T1000 (cell line): Measurements from ENCODE around the gene ZNF580.
A peak's percentile ranks its signal among the peaks of the same experiment; 100 is the strongest.

ENCODE experiments used
- DNase-seq: peaks from one replicate; lab custom pipeline; 2025; ENCODE audit warnings: mixed read lengths; lab: John Stamatoyannopoulos, UW

ZNF580 gene

DNA sequence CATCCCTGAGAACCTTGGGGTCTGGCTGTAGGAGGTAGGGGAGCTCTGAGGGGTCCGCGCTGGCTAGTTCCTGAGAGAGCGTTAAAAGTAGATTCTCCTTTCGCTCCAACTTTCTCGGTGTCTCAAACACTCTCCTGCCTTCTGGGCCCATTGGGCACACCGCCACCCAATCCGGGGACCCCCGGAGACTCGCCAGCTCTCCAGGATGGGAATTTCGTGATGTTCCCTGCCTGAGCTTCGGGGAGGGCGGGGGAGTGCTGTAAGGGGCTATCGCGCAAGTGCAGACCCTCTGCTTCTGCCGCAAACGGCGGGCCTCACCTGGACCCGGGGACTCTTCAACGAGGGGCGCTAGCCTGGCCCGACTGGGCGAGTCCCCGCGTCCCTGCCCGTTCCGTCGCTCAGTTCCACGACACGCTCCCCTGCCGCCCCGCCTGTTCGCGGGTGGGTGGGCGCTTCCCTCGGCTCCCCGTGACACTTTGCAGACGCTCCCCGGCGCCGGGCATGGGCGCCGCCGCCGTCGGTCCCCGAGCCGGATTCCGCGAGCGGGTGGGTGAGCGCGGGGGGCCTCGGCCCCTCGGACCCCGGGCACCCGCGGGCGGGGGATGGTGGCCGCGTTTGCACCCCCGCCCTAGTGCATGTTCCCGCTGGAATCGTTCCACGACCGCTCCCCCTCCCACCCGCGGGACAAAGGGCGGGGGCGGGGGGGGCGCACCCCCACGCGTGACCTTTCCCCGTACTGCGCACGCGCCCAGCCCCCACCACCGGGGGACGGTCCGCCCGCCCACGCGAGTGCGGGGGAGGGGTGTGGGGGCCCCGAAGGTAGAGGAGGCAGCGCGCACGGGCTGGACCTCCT, 7.2 kb downstream of the ZNF580 start, which contains the start of gene CCDC106:
Gene CCDC106, plus strand, starts transcription at position 481 of the 853 bp plus-strand sequence. CDS start 835 bp downstream, outside the sequence.
- peak; percentile 45 for DNase-seq

DNA sequence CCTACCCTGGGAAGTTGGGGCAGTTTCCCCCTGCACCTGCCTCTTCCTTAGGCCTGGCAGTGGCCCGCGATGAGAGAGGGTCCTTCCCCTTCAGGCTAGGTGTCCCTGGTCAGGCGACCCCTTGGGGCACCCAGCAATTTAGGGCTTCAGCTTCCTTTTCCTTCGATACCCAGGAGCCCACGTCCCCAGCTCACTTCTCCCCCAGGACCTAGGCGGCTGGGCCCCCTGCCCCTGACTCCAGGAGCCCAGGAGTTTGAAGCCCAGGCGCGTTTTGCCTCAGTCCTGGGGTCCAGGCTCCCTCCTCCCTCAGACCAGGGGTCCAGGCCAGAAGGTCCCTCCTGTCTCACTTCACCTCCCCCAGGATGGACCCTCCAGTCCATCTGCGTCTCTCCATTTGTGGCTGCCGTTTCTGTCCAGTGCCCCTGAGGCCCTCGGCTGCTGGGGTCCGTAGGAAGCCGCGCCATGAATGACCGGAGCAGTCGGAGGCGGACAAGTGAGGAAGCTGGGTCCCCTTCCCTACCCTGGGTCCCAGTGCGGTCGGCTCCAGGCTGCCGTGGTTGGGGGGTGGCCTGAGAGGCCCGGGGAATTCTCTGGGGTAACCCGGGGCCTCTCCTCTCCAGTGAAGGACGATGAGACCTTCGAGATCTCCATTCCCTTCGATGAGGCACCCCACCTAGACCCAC, 7.9 kb downstream of the ZNF580 start:
- no peak for DNase-seq

DNA sequence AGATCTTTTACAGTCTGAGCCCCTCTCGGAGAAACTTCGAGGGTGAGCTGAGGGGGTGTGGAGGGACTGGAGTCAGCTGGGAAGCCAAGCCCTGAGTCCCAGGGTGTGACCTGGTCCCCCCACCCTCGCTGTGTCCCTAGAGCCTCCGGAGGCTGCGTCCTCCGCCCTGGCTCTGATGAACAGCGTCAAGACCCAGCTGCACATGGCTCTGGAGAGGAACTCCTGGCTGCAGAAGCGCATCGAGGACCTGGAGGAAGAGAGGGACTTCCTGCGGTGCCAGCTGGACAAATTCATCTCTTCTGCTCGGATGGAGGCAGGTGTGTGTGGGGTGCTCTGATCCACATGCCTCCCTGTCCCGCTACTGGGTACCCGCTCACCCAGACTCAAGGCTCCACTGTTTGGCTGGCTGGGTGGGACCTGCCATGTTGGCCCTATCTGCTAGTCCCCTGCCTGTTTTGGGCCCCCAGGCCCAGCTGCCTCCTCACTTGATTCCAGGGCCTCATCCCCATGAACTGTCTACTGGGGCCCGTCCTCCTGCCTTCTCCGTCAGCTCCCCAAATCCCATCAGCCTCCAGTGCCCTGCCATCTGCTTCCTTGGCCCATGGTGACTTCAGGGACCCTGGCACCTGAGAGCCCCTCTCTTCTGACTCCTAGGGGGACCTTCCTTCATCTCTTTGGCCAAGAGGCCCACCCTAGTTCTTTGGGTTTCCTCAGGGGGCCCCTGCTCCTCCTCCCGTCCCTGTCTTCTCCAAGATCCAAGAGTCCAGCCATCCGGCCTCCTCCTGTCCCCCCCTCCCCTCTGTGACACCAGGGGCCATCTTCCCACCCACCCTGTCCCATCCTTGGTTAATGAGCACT, 8.7 kb downstream of the ZNF580 start:
- DNase-seq, result no peak

DNA sequence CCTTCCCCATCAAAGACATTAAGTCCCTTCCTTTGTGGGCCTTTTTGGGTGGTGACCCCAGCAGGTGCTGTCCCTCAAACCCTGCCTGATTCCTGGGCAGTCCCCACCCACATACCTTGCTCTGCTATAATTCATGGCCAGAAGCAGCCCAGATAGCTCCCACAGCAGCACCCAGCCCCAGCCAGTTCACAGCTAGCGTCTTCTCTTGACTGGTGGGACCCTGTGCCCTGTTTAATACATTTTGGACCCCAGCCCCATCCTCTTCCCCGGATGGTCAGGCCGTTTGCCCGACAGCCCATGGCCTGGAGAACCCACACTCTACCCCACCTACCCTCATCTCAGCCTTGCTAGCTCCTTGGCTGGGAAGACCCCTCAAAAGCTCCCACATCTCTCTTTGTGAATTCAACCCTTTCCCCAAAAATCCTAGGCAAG, 9.3 kb downstream of the ZNF580 start:
- DNase-seq, result no peak

DNA sequence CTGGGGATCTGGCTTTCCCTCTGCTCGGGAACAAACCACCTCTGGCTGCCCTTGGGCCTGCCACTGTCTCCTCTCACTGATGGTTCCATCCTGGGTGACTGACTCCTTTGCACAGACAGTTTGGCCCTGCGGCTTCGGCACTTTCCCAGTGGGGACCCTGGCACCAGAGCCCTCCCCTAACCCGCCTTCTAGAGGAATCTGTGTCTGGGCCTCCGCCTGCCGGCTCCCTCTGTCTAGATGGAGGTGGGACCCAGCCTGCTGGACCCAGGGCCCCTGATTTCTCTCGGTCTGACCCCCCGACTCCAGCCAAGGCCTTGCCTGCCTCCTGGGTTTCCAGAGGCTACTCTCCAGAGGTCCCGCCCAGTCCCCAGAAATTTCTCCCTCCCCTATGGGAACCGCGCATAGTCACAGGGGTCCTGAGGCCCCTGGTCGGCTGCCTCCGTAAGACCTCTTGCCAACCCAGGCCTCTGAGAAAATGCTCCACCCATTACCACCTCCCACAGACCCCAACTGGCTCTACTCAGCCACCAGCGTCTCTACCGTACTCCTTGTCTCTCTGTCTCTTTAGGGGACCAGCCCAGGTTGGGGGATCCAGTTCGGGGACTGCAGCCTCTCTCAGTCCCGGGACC, 9.9 kb downstream of the ZNF580 start:
- DNase-seq, result no peak

DNA sequence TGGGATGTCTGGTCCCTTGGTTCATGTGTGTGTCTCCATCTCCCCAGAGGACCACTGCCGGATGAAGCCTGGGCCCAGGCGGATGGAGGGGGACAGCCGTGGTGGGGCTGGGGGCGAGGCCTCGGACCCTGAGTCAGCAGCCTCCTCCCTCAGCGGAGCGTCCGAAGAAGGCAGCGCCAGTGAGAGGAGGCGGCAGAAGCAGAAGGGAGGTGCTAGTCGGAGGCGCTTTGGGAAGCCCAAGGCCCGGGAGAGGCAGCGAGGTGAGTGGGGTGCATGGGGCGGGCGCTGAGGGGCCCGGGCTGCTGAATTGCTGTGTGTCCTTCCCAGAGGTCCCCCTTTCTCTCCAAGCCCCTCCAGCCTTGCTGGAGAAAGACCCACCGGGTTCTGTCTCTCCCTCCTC, 10.4 kb downstream of the ZNF580 start:
- no peak for DNase-seq

DNA sequence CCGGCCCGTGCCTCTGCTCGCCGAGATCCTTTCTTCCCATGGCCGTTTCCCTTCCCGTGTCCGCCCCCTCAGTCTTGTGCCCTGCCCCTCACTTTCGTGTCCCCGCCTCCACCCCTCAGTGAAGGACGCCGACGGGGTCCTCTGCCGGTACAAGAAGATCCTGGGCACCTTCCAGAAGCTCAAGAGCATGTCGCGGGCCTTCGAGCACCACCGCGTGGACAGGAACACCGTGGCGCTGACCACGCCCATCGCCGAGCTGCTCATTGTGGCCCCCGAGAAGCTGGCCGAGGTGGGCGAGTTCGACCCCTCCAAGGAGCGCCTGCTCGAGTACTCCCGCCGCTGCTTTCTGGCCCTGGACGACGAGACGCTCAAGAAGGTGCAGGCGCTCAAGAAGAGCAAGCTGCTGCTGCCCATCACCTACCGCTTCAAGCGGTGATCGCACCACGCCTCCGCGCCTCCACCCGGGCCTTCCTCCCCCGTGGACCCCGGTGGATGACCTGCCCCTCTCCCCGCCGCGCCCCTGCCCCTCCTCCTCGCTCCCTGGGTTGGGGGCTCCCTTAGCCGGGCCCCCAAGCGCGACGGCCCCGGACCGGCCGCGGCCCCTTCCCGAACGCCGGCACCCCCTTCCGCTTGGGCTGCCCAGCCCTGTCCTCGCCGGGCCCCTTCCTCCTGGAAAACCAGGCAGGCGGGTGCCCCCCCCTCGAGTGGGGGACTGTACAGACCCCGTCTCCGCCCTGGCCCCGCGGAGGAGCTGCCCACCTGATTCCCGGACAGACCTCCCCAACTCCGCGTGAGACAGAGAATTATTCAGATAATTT, 11.7 kb downstream of the ZNF580 start:
- no peak for DNase-seq

DNA sequence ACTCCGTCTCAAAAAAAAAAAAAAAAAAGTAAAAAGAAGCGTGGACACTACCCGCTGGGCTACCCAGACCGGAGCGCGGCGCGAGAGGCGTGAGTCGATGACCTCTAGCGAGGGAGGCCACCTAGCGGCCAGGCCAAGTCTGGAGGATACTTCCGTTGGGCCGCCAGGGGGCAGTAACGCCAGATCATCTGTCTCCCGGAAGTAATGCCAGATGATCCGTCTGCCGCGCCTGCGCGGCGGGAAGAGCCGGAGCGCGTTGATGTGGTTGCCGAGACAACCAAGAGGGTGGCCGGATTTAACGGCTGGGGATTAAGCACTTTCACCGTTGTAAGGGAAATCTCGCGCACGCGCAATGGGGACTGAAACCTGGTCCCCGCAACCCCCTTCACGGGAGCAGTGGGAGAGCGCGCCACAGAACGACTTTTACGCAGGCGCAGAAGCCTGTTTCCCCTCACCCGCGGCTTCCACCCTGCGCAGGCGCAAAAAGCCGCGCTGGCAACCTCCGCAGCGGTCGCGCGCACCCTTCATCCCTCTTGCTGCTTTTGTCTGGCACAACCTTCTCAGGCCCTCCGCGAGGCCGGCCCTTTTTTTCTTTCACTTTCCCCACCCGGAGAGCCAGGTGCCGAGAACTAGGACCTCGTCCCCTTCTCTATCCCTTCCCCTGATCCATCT, 13.0 kb downstream of the ZNF580 start:
- peak; percentile 95 for DNase-seq

DNA sequence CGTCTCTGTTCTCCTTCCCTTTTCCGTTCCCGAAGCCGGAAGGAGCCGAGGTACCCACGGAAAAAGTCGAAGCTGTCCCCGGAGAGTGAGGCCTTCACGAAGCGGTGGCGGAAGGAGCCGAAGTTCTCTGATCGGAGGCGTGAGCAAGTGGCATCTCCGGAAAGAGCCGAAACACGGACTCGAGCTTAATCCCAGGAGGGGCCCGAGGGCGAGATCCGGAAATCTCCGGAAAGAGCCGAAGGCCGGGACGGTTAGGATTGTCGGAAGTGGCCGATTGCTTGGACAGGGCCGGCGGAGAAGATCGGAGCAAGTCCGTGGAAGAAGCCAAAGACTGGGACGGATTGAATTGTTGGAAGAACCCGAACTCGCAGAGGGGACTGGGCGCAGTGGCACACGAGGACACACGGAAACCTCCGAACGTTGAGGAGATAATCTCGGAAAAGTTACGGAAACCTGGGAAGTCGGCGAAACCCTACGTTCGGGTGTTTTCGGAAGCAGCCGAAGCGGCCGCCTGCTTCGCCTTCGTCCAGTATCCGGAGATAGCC, 13.6 kb downstream of the ZNF580 start:
- peak; percentile 97 for DNase-seq

DNA sequence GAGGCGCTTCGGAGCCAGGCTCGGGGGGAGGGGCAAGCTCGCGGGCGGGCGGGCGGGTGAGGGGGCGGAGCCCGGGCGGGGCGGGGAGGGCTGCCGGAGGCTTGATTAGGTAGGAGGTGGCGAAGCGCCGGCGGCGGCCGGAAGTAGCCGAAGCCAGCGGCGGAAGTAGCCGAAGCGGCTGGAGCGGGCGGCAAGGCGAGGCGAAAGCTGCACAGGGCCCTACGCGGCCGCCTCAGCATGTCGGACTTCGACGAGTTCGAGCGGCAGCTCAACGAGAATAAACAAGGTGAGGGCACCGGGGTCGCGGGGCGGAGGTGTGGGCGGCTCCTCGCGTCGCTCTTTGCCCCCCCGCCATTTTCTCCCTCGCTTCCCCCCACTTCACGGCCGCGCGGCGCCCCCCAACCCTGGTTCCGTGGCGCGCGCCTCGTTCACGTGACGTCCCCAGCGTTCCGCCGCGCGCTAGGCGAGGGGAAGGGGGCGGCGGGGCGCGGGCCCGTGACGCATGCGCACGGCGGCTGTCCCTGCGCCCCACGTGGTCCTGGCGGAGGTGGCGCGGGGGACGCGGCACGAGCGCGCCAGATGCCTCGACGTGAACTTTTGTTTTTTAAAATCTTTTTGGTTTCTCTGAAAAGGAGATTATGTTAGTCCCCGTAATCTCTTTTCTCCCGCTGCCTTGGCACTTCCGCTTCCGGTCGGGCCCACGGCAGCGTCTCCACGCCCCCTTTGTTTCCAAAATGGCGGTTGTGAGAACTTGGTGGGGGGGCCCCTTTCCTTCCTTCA, 14.3 kb downstream of the ZNF580 start, which contains the start of gene U2AF2:
Gene U2AF2, plus strand, starts transcription at position 168 of the 780 bp plus-strand sequence. Its CDS starts 70 bp downstream, at position 238.
- peak; percentile 88 for DNase-seq

DNA sequence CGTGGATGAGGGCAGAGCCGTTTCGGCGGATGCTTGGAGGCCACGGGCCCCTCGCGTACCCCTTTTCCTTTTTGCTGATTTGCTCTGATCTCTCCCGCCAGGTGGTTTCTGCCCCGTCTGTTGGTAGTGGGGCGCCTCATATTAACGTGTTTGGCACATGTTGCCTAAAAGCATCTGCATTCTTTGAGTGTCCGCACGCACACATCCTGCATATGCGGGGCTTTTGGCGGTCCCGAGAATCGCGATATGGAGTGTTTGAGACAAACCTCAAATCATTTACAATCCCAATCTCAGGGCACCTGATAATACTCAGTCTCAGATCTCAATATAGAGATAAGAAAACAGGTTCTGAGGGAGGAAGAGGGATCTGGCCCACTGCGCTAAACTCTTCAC, 14.8 kb downstream of the ZNF580 start:
- DNase-seq, result no peak

DNA sequence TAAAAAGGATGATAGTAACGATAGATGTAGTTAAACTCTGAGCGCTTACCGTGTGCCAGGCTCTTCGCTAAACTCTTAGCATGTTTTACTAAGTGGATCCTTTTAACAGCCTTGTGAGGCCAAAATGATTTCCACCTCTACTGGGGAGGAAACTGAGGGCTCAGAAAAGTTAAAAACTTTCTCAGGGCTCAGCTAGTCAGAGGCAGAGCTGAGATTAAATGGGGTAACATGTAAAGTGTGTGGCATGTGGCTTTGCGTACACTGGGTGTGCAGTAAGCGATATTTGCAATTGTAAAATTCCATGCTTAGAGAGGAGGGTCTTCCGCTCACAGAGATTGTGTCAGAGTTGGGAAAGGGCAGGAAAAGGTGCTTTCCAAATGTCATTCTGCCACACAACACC, 15.8 kb downstream of the ZNF580 start:
- DNase-seq, result no peak

DNA sequence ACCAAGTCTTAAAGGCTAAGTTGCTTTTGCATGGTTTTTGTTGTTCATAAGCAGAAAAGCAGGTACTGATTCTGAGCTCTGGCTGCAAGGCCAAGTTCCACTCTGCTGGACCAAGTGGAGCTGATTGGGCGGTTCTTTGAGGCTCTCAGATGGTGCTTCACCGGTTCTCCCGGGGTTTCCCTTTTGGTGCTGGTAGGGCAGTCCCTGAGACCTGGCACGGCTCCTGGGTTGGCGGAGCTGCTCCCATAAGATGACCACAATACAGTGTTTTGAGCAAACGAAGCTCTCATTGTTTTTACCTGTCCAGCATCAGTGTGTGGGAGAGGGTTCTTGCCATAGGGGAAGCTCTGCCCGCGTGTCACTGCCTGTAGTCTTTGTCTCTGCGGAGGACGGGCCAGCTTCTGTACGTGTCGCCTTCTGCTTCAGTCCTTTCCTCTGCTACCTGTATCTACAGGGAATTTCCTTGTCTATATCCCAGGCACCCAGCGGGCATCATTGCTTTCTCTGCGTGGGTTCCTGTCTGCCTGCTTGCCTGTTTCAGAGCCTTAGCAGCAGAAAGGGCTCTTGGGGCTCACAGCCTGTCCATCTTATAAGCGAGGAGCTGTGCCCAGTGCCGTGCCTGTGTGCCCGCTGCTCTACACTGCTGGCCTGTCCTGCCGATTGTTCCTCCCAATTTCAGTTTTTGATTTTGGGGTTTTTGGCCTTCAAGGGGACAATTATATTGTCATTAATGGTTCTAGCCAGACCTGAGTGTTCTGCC, 16.4 kb downstream of the ZNF580 start:
- no peak for DNase-seq

DNA sequence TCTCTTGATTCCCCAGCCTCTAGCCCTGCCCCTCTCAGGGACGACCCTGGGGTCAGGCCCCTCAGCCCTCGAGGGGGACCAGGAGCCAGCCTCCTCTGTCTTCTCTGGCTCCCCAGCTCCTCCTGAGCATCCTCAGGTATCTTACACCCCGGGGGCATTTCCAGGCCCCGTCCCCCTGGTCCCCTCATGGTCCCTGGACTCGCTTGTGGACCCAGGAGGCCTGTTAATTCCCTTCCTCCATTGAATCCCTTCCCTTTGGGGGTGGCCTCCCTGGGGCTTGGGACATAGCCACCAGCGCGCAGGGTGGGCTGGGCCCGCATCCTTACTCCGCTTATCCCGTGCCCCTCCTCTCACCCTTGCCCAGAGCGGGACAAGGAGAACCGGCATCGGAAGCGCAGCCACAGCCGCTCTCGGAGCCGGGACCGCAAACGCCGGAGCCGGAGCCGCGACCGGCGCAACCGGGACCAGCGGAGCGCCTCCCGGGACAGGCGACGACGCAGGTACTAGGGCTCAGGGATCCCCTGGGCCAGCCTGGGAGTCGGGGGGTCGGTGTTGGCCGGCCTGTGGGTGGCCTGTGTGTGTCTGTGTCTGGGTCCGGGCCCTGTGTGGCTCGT, 18.2 kb downstream of the ZNF580 start:
- DNase-seq, result no peak

DNA sequence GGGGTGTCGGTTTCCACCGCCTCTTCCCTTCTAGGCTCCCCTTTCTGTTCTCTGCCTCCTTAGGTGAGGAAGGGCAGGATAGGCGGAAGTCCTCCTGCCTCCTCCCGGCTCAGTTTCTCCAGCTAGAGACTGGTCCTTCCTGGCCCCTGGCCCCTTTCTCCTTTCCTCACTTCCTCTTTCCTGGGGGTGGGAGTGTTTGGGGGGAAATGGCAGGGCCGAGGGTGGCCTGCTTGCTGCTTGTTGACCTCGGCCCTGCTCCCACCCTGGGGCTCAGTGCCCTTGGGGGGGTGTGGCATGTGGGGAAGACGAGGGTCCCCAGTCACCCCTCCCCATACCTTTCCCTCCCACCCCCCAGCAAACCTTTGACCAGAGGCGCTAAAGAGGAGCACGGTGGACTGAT, 19.0 kb downstream of the ZNF580 start:
- DNase-seq, result no peak

DNA sequence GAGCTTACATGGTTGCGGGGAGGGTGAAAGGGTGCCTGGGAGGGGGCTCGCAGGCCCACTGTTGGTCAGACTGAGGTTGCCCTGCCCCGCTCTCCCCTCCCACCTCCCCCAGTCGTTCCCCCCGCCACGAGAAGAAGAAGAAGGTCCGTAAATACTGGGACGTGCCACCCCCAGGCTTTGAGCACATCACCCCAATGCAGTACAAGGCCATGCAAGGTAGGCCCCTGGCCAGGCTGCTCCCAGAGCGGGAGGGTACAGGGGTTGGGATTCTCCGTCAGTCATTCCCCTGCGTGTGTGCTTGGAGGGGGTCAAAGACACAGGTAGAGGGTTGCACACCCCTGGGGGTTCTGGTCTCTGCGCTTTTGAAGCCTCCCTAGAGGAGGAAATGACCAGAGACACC, 19.6 kb downstream of the ZNF580 start:
- no peak for DNase-seq

DNA sequence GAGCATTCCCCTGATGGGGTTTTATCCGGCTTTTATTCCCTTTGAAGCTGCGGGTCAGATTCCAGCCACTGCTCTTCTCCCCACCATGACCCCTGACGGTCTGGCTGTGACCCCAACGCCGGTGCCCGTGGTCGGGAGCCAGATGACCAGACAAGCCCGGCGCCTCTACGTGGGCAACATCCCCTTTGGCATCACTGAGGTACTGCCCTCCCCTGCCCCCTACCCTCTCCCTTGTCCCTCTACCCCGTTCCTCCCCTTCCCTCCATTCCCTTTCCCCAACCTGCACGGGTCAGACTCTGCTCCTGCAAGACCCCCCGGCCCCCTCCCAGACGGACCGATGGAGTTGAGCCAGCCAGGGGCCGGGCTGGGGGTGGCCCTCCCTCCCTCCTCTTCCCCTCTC, 20.2 kb downstream of the ZNF580 start:
- no peak for DNase-seq

DNA sequence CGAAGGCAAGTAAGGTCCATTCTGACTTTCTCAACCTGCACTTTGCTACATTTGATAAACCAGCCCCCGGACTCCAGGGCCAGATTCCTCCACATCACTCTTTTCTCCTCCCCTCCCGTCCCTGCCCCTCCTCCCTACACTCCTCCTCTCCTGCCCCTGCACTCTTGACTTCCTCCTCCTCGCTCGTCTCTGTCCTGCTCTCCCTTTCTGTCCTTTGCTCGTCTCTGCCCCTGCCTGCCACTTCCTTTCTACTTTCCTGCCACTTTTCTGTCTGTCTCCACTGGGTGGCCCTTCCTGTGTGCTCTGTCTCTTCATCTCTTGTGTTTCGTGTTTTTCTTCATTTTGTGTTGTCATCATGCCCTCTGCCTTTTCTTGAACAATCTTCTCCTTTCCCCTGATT, 21.0 kb downstream of the ZNF580 start:
- no peak for DNase-seq
